ENCODE results near the gene PNLIPRP1.

GRCh38 chr10:116611153-116611545, 20.4 kb downstream of the PNLIPRP1 start:
- TF ChIP-seq EP300 (IDR thresholded peaks at IDR 0.05) (no peak), CTCF (IDR thresholded peaks at IDR 0.05) (no peak)
